Neutrophil (primary cell): ENCODE measurements around the gene FSIP2.
"Not testable (repeated sequence)": the region's sequence is repeated elsewhere in the genome, so short reads cannot be mapped to it uniquely, and the experiment has no call there.

Experiments
- H3K27ac ChIP-seq: fragments of 200-600 bp; sonication (generic); 2 replicates; pipeline ENCODE4 v1.5.1; 2016; ENCODE audit warnings: mild to moderate bottlenecking, moderate library complexity
- H3K27me3 ChIP-seq: fragments of 200-600 bp; sonication (generic); 2 replicates; pipeline ENCODE4 v1.6.0; 2016; ENCODE audit warnings: mild to moderate bottlenecking
- H3K36me3 ChIP-seq: fragments of 200-600 bp; sonication (generic); 2 replicates; pipeline ENCODE4 v1.5.1; 2017
- H3K4me1 ChIP-seq, 2 experiments: fragments of 200-600 bp in 1 of 2; sonication (generic) in 1 of 2; 1 replicate in 1 of 2; 2 replicates in 1 of 2; pipeline versions ENCODE4 v1.5.1 to v1.6.1; 2013 to 2016; ENCODE audit warnings: low read depth in 1 of 2, low read length in 1 of 2, mild to moderate bottlenecking in 1 of 2, moderate library complexity in 1 of 2; ENCODE audit not compliant: control insufficient read depth in 1 of 2, insufficient read depth in 1 of 2
- H3K4me3 ChIP-seq, 2 experiments: fragments of 200-600 bp in 1 of 2; sonication (generic) in 1 of 2; 1 replicate in 1 of 2; 2 replicates in 1 of 2; pipeline ENCODE4 v1.5.1; 2013 to 2016; ENCODE audit warnings: low read depth in 1 of 2, low read length in 1 of 2, mild to moderate bottlenecking in 1 of 2, moderate library complexity in 1 of 2
- H3K9me3 ChIP-seq: fragments of 200-600 bp; sonication (generic); 2 replicates; pipeline ENCODE4 v1.5.1; 2016
- TF ChIP-seq, protein P1 (sequence below): fragments of 200-600 bp; sonication (generic); IDR thresholded peaks from 2 replicates; pipeline ENCODE4 v1.5.1; 2016; ENCODE audit warnings: antibody characterized with exemption

FSIP2 gene

DNA sequence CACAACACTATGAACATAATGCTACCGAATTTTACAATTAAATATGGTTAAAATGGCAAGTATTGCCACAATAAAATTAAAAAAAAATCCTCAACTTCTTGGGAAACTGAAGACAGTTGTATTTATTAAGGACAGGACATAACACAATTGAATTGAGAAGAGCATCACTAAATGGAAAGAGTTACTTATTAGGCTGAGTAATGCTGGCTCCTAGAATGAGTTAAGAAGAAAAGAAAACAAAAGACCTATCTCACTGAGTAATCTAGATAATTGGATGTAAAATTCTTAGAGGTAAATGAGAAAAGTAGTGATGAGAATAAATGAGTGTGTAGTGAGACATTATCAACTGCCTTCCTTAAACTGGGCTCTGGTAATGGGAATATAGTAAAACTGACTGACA lies 121.7 kb downstream of the FSIP2 start:
- no peaks in the 10 kb centered on the region for H3K27me3 ChIP-seq
- H3K27ac ChIP-seq, result no peak overlapping the region
- H3K4me3 ChIP-seq, result no peak overlapping the region
- no peaks in the 10 kb centered on the region for H3K4me1 ChIP-seq
- no peaks in the 10 kb centered on the region for H3K9me3 ChIP-seq
- TF ChIP-seq, protein P1, sequence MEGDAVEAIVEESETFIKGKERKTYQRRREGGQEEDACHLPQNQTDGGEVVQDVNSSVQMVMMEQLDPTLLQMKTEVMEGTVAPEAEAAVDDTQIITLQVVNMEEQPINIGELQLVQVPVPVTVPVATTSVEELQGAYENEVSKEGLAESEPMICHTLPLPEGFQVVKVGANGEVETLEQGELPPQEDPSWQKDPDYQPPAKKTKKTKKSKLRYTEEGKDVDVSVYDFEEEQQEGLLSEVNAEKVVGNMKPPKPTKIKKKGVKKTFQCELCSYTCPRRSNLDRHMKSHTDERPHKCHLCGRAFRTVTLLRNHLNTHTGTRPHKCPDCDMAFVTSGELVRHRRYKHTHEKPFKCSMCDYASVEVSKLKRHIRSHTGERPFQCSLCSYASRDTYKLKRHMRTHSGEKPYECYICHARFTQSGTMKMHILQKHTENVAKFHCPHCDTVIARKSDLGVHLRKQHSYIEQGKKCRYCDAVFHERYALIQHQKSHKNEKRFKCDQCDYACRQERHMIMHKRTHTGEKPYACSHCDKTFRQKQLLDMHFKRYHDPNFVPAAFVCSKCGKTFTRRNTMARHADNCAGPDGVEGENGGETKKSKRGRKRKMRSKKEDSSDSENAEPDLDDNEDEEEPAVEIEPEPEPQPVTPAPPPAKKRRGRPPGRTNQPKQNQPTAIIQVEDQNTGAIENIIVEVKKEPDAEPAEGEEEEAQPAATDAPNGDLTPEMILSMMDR, result no peak
- no peaks in the 10 kb centered on the region for H3K36me3 ChIP-seq

GRCh38 chr2:185862657-185863398 lies 124.2 kb downstream of the FSIP2 start:
- H3K4me3 ChIP-seq, result no peak overlapping the region
- H3K27ac ChIP-seq, result no peak overlapping the region
- no peaks in the 10 kb centered on the region for H3K27me3 ChIP-seq
- no peaks in the 10 kb centered on the region for H3K36me3 ChIP-seq
- TF ChIP-seq, protein P1, result no peak
- H3K9me3 ChIP-seq, result no peaks in the 10 kb centered on the region
- no peaks in the 10 kb centered on the region for H3K4me1 ChIP-seq

GRCh38 chr2:185864468-185865260 lies 126.1 kb downstream of the FSIP2 start:
- H3K27ac ChIP-seq, H3K4me3 ChIP-seq, H3K36me3 ChIP-seq, H3K4me1 ChIP-seq, H3K27me3 ChIP-seq, H3K9me3 ChIP-seq: not testable (repeated sequence)

DNA sequence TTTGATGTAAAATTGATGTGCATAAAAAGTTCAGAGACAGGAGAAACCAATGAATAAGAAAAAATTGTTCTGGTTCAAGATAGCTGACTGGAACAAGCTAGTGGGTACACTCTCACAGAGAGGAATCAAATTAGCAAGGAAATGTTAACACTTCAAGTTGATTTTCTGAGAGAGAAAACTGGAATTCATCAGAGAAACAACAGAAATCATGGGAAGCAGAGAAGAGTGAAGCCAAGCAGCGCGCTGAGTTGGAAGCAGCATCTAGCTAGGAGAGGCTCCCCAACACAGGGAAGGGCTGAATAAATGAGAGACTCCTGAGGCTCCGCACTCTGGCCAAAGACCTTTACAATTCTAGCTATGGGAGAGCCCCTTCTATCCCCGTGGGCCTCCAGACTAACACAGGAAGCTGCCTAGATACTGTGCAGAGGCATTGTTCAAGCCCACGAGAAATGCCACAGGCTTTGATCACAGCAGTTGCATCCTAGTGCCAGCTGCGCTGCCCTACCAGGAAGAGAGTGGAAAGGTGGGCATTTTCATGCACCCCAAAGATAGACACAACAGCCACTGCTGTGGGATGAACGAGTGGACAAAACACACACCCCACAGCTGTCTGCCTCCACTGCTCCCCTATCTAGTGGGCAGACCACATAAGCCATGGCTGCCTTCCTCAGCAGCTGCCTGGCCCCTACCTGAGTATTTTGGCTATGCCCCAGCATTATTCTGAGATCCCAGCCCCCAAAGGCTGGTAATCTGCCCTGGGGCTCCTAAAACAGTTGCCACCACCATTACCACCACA lies 136.7 kb downstream of the FSIP2 start:
- TF ChIP-seq, protein P1, result no peak
- H3K4me3 ChIP-seq, result no peak overlapping the region
- no peak overlapping the region for H3K27ac ChIP-seq
- H3K9me3 ChIP-seq, result no peaks in the 10 kb centered on the region
- H3K27me3 ChIP-seq, result no peaks in the 10 kb centered on the region
- no peaks in the 10 kb centered on the region for H3K4me1 ChIP-seq
- H3K36me3 ChIP-seq, result no peaks in the 10 kb centered on the region

DNA sequence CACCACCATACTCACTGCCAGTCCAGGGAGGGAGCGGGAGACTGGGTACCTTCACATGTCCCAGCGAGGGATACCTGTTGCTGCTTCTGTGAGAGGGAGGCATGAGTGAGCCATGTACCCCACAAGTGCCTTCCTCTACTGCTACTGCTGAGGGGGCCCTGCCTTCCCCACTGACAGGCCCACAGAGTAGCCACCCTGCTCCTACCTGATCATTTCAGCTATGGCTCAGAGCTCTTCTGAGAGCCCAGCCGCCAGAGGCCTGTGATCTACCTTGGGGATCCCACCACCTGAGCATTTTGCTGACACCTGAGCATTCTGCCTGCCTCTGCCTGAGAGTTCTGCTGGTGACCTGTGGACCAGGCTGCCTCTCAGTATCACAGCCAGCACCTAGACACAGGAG lies 137.6 kb downstream of the FSIP2 start:
- Histone ChIP-seq H3K36me3 (no peaks in the 10 kb centered on the region), H3K9me3 (no peaks in the 10 kb centered on the region), H3K27me3 (no peaks in the 10 kb centered on the region), H3K4me3 (no peak overlapping the region), H3K27ac (no peak overlapping the region), H3K4me1 (no peaks in the 10 kb centered on the region)
- TF ChIP-seq, protein P1, result no peak
